GM18507 (cell line): ENCODE results near the gene SKAP2.
A peak's percentile ranks its signal among the peaks of the same experiment; 100 is the strongest.
"Not testable (repeated sequence)": the region's sequence is repeated elsewhere in the genome, so short reads cannot be mapped to it uniquely, and the experiment has no call there.

Experiments used
- DNase-seq: peaks from one replicate; pipeline ENCODE4 v3.0.0; 2011; ENCODE audit warnings: low read depth; ENCODE audit not compliant: insufficient read length; ENCODE audit errors: extremely low spot score
- FAIRE-seq: peaks from 2 replicates; lab custom pipeline; 2011; peaks lifted over from hg19 to GRCh38; lab: Jason Lieb, UNC

The SKAP2 gene

GRCh38 chr7:26858735-26859134 lies 5.7 kb downstream of the SKAP2 start:
- peak; percentile 58 for FAIRE-seq

GRCh38 chr7:26858241-26858715 lies 6.1 kb downstream of the SKAP2 start:
- DNase-seq (no peak), FAIRE-seq (no peak)

More at GRCh38 chr7:26858735-26859134, 5.7 kb downstream of the SKAP2 start:
- no peak for DNase-seq

- DNase-seq (no peak), FAIRE-seq (peak; percentile 47)
Measured at GRCh38 chr7:26857506-26858240, 6.7 kb downstream of the SKAP2 start.

- DNase-seq (no peak), FAIRE-seq (no peak)
Measured at GRCh38 chr7:26857170-26857505, 7.3 kb downstream of the SKAP2 start.

- DNase-seq: no peak
- no peak for FAIRE-seq
Measured at GRCh38 chr7:26856176-26856985, 8.0 kb downstream of the SKAP2 start.

GRCh38 chr7:26854876-26855855 lies 9.2 kb downstream of the SKAP2 start:
- DNase-seq (no peak), FAIRE-seq (no peak)

- FAIRE-seq (no peak), DNase-seq (no peak)
Measured at GRCh38 chr7:26853788-26854393, 10.5 kb downstream of the SKAP2 start.

- FAIRE-seq: no peak
- no peak for DNase-seq
Measured at GRCh38 chr7:26850193-26850651, 14.2 kb downstream of the SKAP2 start.

- no peak for DNase-seq
- peak; percentile 24 for FAIRE-seq
Measured at GRCh38 chr7:26843705-26844104, 20.7 kb downstream of the SKAP2 start.

- FAIRE-seq: no peak
- DNase-seq: no peak
Measured at GRCh38 chr7:26842897-26843296, 21.5 kb downstream of the SKAP2 start.

GRCh38 chr7:26841003-26841739 lies 23.2 kb downstream of the SKAP2 start:
- FAIRE-seq (no peak), DNase-seq (no peak)

GRCh38 chr7:26836793-26837192 lies 27.6 kb downstream of the SKAP2 start:
- FAIRE-seq, DNase-seq: not testable (repeated sequence)

- FAIRE-seq (no peak), DNase-seq (no peak)
Measured at GRCh38 chr7:26815426-26815825, 49.0 kb downstream of the SKAP2 start.

GRCh38 chr7:26813432-26813831 lies 51.0 kb downstream of the SKAP2 start:
- FAIRE-seq (no peak), DNase-seq (no peak)

GRCh38 chr7:26794541-26794940 lies 69.8 kb downstream of the SKAP2 start:
- FAIRE-seq (no peak), DNase-seq (no peak)

- no peak for FAIRE-seq
- DNase-seq: no peak
Measured at GRCh38 chr7:26792576-26792975, 71.8 kb downstream of the SKAP2 start.

- FAIRE-seq (no peak), DNase-seq (no peak)
Measured at GRCh38 chr7:26792006-26792405, 72.4 kb downstream of the SKAP2 start.

GRCh38 chr7:26789481-26790184 lies 74.8 kb downstream of the SKAP2 start:
- no peak for DNase-seq
- no peak for FAIRE-seq
